Measurements from ENCODE around the gene PTAFR. TPM values are rescaled to one million over a fixed set of nuclear protein-coding genes. Genes with fewer than 3 reads are reported as not detected.

PTAFR gene
- total RNA-seq, 1 experiment from 2014 or later: 0.09 TPM

DNA sequence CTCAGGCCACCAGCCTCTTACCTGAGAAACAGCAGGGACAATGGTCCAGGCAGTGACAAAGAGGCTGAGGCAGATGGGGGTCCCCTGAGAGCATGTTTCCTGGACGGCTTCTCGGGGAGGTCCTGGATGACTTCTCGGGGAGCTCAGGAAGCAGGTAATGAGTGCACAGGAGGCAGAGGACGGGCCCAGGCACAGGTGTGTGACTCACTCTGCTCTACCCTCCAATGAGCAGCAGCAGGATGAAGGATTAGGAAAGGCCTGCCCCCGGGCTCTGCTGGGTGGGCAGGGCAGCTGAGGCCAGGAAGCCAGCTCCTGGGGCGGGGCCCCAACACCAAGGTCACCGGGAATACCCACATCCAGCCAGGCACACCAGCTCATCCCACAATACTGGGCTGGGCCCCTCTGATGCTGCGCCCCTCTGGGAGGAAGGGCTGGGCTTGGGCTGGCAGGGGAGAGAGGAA lies 17.2 kb upstream of the PTAFR start:
- TF ChIP-seq, protein P1, sequence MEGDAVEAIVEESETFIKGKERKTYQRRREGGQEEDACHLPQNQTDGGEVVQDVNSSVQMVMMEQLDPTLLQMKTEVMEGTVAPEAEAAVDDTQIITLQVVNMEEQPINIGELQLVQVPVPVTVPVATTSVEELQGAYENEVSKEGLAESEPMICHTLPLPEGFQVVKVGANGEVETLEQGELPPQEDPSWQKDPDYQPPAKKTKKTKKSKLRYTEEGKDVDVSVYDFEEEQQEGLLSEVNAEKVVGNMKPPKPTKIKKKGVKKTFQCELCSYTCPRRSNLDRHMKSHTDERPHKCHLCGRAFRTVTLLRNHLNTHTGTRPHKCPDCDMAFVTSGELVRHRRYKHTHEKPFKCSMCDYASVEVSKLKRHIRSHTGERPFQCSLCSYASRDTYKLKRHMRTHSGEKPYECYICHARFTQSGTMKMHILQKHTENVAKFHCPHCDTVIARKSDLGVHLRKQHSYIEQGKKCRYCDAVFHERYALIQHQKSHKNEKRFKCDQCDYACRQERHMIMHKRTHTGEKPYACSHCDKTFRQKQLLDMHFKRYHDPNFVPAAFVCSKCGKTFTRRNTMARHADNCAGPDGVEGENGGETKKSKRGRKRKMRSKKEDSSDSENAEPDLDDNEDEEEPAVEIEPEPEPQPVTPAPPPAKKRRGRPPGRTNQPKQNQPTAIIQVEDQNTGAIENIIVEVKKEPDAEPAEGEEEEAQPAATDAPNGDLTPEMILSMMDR (conservative IDR thresholded peaks at IDR 0.05; ENCODE audit: low read depth, low read length): no peak
- no peak for TF ChIP-seq EZH2 (IDR thresholded peaks at IDR 0.05; ENCODE audit: borderline replicate concordance, low read depth, low read length, poor library complexity, severe bottlenecking)
- no peaks in the 10 kb centered on the region for H3K36me3 ChIP-seq (ENCODE audit: insufficient read depth, low read length, poor library complexity, severe bottlenecking)
- no peaks in the 10 kb centered on the region for H3K4me1 ChIP-seq (ENCODE audit: insufficient read depth, low read length, poor library complexity, severe bottlenecking)
- BruUV-seq (replicated peaks): no TSS peak
- no peak for DNase-seq (ENCODE audit: low spot score)
- ChIA-PET CTCF (no interaction called here), POLR2A (ENCODE audit: low non-redundant PET) (interaction anchor here (0.5 kb wide), 1 partner anchor 543 kb away, joined by 11 read pairs; the partner anchor contains the start of gene YTHDF2)
- H3K4me3 ChIP-seq (ENCODE audit: low read depth, low read length, poor library complexity, severe bottlenecking): no peak overlapping the region
- intact Hi-C loops (cut with micrococcal nuclease; ENCODE audit: unreplicated experiment): no loop called here
- H3K27me3 ChIP-seq (replicated peaks; ENCODE audit: insufficient read depth, low read depth, low read length, poor library complexity): no peaks in the 10 kb centered on the region
- no peak overlapping the region for H3K27ac ChIP-seq (ENCODE audit: low read depth, low read length, poor library complexity, severe bottlenecking)
- H3K9me3 ChIP-seq (ENCODE audit: low read depth, low read length, poor library complexity, severe bottlenecking): no peaks in the 10 kb centered on the region

DNA sequence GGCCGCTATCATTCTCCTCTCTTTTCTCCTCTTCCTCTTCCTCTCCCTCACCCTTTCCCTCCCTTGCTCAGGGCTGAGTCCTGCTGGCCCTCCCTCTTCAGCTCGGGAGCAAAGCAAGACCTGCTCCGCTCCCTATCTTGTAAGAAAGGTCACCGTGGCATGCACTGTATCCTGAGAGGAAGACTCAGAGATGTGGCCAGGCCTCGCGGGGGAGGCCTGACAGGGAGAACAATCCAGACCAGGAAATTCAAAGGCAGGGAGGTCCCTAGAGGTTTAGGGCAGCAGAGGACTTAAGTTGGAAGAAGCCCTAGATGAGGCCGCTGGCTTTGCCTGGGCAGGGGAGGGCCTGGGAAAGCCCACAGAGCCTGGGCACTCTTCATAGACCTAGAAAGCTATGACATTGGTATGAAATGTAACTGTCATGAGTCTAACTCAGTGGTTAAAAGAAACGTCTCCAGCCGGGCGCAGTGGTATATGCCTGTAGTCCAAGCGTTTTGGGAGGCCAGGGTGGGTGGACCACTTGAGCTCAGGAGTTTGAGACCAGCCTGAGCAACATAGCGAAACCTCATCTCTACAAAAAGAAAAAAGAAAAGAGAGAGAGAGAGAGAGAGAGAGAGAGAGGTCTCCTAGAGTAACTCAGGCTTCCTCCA lies 14.6 kb upstream of the PTAFR start:
- Histone ChIP-seq H3K27me3 (replicated peaks; ENCODE audit: insufficient read depth, low read depth, low read length, poor library complexity) (no peaks in the 10 kb centered on the region), H3K36me3 (ENCODE audit: insufficient read depth, low read length, poor library complexity, severe bottlenecking) (no peaks in the 10 kb centered on the region), H3K4me3 (ENCODE audit: low read depth, low read length, poor library complexity, severe bottlenecking) (no peak overlapping the region), H3K4me1 (ENCODE audit: insufficient read depth, low read length, poor library complexity, severe bottlenecking) (no peaks in the 10 kb centered on the region), H3K9me3 (ENCODE audit: low read depth, low read length, poor library complexity, severe bottlenecking) (no peaks in the 10 kb centered on the region), H3K27ac (ENCODE audit: low read depth, low read length, poor library complexity, severe bottlenecking) (no peak overlapping the region)
- no TSS peak for BruUV-seq (replicated peaks)
- POLR2A ChIA-PET (ENCODE audit: low non-redundant PET): interaction anchor here (0.6 kb wide), 1 partner anchor 316 kb away, joined by 20 read pairs; no protein-coding TSS in a partner anchor
- CTCF ChIA-PET: no interaction called here
- TF ChIP-seq, protein P1 (conservative IDR thresholded peaks at IDR 0.05; ENCODE audit: low read depth, low read length): no peak
- TF ChIP-seq EZH2 (IDR thresholded peaks at IDR 0.05; ENCODE audit: borderline replicate concordance, low read depth, low read length, poor library complexity, severe bottlenecking): no peak
- no peak for DNase-seq (ENCODE audit: low spot score)
- intact Hi-C loops (cut with micrococcal nuclease; ENCODE audit: unreplicated experiment): no loop called here

DNA sequence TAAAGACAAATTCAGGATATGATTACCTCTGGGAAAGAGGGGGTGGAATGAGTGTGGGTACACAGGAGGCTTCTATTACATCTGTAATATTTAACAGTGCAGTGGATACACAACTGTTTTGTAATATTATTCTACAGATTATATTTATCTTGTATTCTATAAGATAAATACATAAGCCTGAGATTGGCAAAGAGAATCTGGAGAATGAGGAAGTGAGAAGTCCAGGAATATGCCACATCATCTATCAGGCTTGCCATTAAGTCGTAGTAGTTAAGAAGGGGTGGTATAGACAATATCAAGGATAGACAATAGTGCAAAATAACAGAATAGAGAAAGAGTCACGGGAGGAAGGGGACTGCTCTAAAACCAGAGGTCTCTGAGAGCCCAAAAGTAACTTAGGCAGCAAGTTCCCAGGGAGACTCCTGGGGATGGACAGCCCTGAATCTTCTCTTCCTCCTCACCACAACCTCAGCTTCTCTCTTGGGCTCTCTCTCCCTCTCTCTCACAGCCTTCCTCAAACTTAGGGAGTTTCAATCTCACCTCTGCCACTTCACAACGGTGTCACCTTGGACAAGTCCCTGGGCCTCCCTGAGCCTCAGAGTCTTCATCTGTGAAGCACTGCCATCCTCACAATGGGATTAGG lies 14.0 kb upstream of the PTAFR start:
- no TSS peak for BruUV-seq (replicated peaks)
- ChIA-PET POLR2A (ENCODE audit: low non-redundant PET) (no interaction called here), CTCF (no interaction called here)
- H3K27me3 ChIP-seq (replicated peaks; ENCODE audit: insufficient read depth, low read depth, low read length, poor library complexity): no peaks in the 10 kb centered on the region
- TF ChIP-seq, protein P1 (conservative IDR thresholded peaks at IDR 0.05; ENCODE audit: low read depth, low read length): no peak
- TF ChIP-seq EZH2 (IDR thresholded peaks at IDR 0.05; ENCODE audit: borderline replicate concordance, low read depth, low read length, poor library complexity, severe bottlenecking): no peak
- no peaks in the 10 kb centered on the region for H3K9me3 ChIP-seq (ENCODE audit: low read depth, low read length, poor library complexity, severe bottlenecking)
- H3K36me3 ChIP-seq (ENCODE audit: insufficient read depth, low read length, poor library complexity, severe bottlenecking): no peaks in the 10 kb centered on the region
- H3K27ac ChIP-seq (ENCODE audit: low read depth, low read length, poor library complexity, severe bottlenecking): no peak overlapping the region
- no peak overlapping the region for H3K4me3 ChIP-seq (ENCODE audit: low read depth, low read length, poor library complexity, severe bottlenecking)
- H3K4me1 ChIP-seq (ENCODE audit: insufficient read depth, low read length, poor library complexity, severe bottlenecking): no peaks in the 10 kb centered on the region
- intact Hi-C loops (cut with micrococcal nuclease; ENCODE audit: unreplicated experiment): no loop called here
- no peak for DNase-seq (ENCODE audit: low spot score)
